Gastrocnemius medialis (tissue), 4 donors: ENCODE measurements around the gene DNMBP. TPM values are rescaled to one million over a fixed set of nuclear protein-coding genes. Genes with fewer than 3 reads are reported as not detected.
A peak's percentile ranks its signal among the peaks of the same experiment; 100 is the strongest.
"Not testable (repeated sequence)": the region's sequence is repeated elsewhere in the genome, so short reads cannot be mapped to it uniquely, and the experiment has no call there.

ENCODE experiments used
- ATAC-seq, 2 donors: fragments of 150-250 bp; one replicate each; pipeline ENCODE4 v1.9.1; 2016
- DNase-seq, 2 donors: peaks; one replicate each; pipeline ENCODE4 v3.0.0-alpha.2; 2019
- H3K27ac ChIP-seq, 4 donors: fragments of 200-600 bp; sonication (generic); 1 replicate in 1 of 4; 2 replicates in 3 of 4; pipeline ENCODE4 v1.5.1; 2016 to 2018; ENCODE audit warnings: mild to moderate bottlenecking in 2 of 4, moderate library complexity in 1 of 4
- H3K27me3 ChIP-seq, 3 donors: fragments of 200-600 bp; sonication (generic) in 2 of 3; 1 replicate in 1 of 3; 2 replicates in 2 of 3; pipeline versions ENCODE4 v1.5.1 to v1.6.0; 2016 to 2019; ENCODE audit warnings: mild to moderate bottlenecking in 1 of 3, moderate library complexity in 1 of 3
- H3K36me3 ChIP-seq, 2 donors: fragments of 200-600 bp; sonication (generic) in 1 of 2; one replicate each; pipeline ENCODE4 v1.5.1; 2017 to 2018
- H3K4me1 ChIP-seq, 2 donors: fragments of 200-600 bp; sonication (generic) in 1 of 2; one replicate each; pipeline ENCODE4 v1.5.1; 2016 to 2017; ENCODE audit warnings: mild to moderate bottlenecking in 2 of 2
- H3K4me3 ChIP-seq, 4 donors: fragments of 200-600 bp; sonication (generic) in 3 of 4; 1 replicate in 1 of 4; 2 replicates in 3 of 4; pipeline ENCODE4 v1.5.1; 2016 to 2019; ENCODE audit warnings: mild to moderate bottlenecking in 2 of 4
- H3K9me3 ChIP-seq, 3 donors: fragments of 200-600 bp; sonication (generic) in 2 of 3; 1 replicate in 1 of 3; 2 replicates in 2 of 3; pipeline ENCODE4 v1.5.1; 2016 to 2019
- CTCF ChIP-seq, 5 experiments: fragments of 450-650 bp in 3 of 5; fragments of 200-600 bp in 2 of 5; sonication (generic) in 2 of 5; IDR thresholded peaks in 4 of 5; conservative IDR thresholded peaks in 1 of 5; 1 replicate in 4 of 5; 2 replicates in 1 of 5; pipeline ENCODE4 v1.5.1; 2016 to 2019; ENCODE audit warnings: antibody characterized with exemption in 5 of 5, mild to moderate bottlenecking in 3 of 5, moderate library complexity in 3 of 5
- POLR2A ChIP-seq, 2 donors: fragments of 450-650 bp; IDR thresholded peaks; one replicate each; pipeline ENCODE4 v1.6.1; 2017; ENCODE audit warnings: antibody characterized with exemption in 2 of 2, mild to moderate bottlenecking in 2 of 2, moderate library complexity in 2 of 2
- in situ Hi-C, 4 donors: fragments of 200-750 bp; cut with MboI; loops; one replicate each; pipeline versions ENCODE4 v1.15.0 to v1.8.0; 2017; ENCODE audit warnings: low sequenced_read_pairs in 4 of 4
- intact Hi-C: fragments of 100-400 bp; cut with DNase I; formaldehyde crosslinking; loops from one replicate; pipeline ENCODE4 v1.15.1; 2023; ENCODE audit warnings: low total_unique reads
- total RNA-seq, 4 donors: library from RNA; depleted of rRNA; stranded (reverse); fragments of >200 nt; gene quantifications; one replicate each; pipeline versions ENCODE4 v1.1.0 to v1.2.3, GENCODE V29; 2016

The DNMBP gene
- total RNA-seq, 4 donors from 2014 or later: 9.5 to 22.5 (median 15.0) TPM

GRCh38 chr10:99993701-99994689 lies 15.8 kb downstream of the DNMBP start:
- Histone ChIP-seq H3K27ac (peak overlapping the region; percentile 3 to 54 (median 24)), H3K4me1 (peaks cover 44 to 52% of the 10 kb centered on the region in 2 donors)

GRCh38 chr10:99985637-99986036 lies 24.1 kb downstream of the DNMBP start:
- ATAC-seq, H3K36me3 ChIP-seq, H3K27ac ChIP-seq, in situ Hi-C loops, DNase-seq, H3K4me3 ChIP-seq, H3K9me3 ChIP-seq, H3K27me3 ChIP-seq, intact Hi-C loops: not testable (repeated sequence)
- peaks cover 25 to 33% of the 10 kb centered on the region in 2 donors for H3K4me1 ChIP-seq

More at GRCh38 chr10:99993701-99994689, 15.8 kb downstream of the DNMBP start:
- TF ChIP-seq POLR2A (IDR thresholded peaks at IDR 0.05): no peak
- no peak for TF ChIP-seq CTCF (IDR thresholded peaks at IDR 0.05 in 4 of 5, conservative IDR thresholded peaks at IDR 0.05 in 1 of 5)
- Histone ChIP-seq H3K4me3 (no peak overlapping the region), H3K9me3 (no peaks in the 10 kb centered on the region), H3K27me3 (no peaks in the 10 kb centered on the region), H3K36me3 (no peaks in the 10 kb centered on the region)
- intact Hi-C loops: no loop called here
- in situ Hi-C loops: no loop called here
- ATAC-seq (peak; percentile 6 to 17), DNase-seq (peak; percentile 44 to 58)

- peaks cover 37 to 44% of the 10 kb centered on the region in 2 donors for H3K4me1 ChIP-seq
- intact Hi-C loops (no loop called here), in situ Hi-C loops (no loop called here)
- DNase-seq: no peak
- ATAC-seq: no peak
- H3K9me3 ChIP-seq: no peaks in the 10 kb centered on the region
- TF ChIP-seq CTCF (IDR thresholded peaks at IDR 0.05 in 4 of 5, conservative IDR thresholded peaks at IDR 0.05 in 1 of 5) (no peak), POLR2A (IDR thresholded peaks at IDR 0.05) (no peak)
- H3K27ac ChIP-seq: peak overlapping the region; percentile 72 to 81 (median 76)
- H3K27me3 ChIP-seq: no peaks in the 10 kb centered on the region
- H3K36me3 ChIP-seq: no peaks in the 10 kb centered on the region
- H3K4me3 ChIP-seq: no peak overlapping the region
Observed at GRCh38 chr10:99984211-99985034, 25.3 kb downstream of the DNMBP start.

- H3K4me3 ChIP-seq: peak overlapping the region; percentile 0 to 10 (median 7)
- H3K27me3 ChIP-seq: no peaks in the 10 kb centered on the region
- TF ChIP-seq CTCF (IDR thresholded peaks at IDR 0.05 in 4 of 5, conservative IDR thresholded peaks at IDR 0.05 in 1 of 5): no peak
- TF ChIP-seq POLR2A (IDR thresholded peaks at IDR 0.05): no peak
- no peaks in the 10 kb centered on the region for H3K9me3 ChIP-seq
- peak overlapping the region; percentile 72 to 81 (median 76) for H3K27ac ChIP-seq
- ATAC-seq (peak; percentile 70 to 90), DNase-seq (peak; percentile 11 to 27)
- intact Hi-C loops: no loop called here
- in situ Hi-C loops: no loop called here
- H3K36me3 ChIP-seq: no peaks in the 10 kb centered on the region
- peaks cover 38 to 47% of the 10 kb centered on the region in 2 donors for H3K4me1 ChIP-seq
Observed at GRCh38 chr10:99983280-99983988, 26.3 kb downstream of the DNMBP start.
